Measurements from ENCODE around the gene LRFN2.

The LRFN2 gene

DNA sequence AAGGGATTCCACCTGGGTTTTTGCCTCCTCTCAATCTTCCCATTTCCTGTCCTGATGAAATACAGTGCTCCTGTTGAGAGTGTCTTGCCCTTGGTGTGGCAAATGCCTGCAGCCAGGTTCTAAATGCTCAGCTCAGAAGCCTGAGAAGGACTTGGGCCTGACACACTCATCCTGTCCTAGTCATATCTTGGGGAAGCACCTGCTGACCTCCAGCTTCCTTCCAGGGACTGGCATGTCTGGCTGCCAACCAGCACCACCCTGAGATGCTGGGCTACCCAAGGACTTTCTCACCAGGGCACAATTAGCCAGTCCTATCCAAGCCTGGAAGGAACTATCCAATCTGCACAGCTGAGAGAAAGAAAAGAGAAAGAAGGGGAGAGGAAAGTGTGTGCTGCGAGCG, 43.4 kb downstream of the LRFN2 start:
- no peak for DNase-seq

DNA sequence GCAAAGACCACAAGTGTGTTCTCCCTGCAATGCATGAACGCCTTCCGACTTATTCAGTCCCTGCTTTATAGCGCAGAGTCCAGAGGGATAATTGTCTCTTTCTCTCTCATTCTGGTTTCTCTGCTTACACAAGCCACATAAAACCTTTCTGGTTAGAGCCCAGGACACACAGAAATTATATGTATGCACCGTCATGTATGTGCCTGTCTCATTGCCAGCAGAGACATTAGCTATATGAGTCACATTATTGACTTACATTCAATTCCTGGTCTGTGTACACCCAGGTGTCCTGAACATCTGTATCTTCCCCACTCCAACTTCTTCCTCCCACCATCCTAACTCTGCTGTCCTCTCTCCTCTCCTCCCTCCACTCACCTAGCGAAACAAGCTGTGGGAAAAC, 44.0 kb downstream of the LRFN2 start:
- DNase-seq: no peak

DNA sequence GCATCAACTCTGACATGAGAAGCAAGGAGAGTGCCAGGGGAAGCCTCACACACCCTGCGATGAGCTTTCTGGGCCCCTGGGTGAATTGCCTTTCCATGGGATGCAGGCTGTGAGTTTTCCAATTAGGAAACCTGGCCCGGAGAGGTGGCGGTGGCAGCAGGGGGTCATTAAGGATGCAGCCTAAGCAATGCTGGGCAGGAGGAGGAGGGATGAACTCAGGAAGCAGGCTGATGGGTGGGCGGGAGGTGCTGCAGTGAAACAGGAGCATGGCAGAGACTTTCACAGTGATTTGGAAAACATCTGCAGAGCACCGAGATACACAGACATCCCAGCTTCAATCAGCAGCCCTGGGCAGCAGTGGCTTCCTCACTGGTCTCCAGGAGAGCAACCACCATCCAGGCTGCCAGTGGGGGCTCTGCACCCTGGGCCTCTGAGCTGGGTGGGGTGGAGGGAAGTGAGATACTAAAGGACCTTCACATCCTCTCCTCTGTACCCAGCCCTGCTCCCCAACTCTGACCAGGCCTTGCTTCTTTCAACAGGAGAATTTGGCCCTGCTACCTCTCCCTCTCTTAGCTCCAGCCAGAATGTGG, 44.9 kb downstream of the LRFN2 start:
- DNase-seq: no peak

DNA sequence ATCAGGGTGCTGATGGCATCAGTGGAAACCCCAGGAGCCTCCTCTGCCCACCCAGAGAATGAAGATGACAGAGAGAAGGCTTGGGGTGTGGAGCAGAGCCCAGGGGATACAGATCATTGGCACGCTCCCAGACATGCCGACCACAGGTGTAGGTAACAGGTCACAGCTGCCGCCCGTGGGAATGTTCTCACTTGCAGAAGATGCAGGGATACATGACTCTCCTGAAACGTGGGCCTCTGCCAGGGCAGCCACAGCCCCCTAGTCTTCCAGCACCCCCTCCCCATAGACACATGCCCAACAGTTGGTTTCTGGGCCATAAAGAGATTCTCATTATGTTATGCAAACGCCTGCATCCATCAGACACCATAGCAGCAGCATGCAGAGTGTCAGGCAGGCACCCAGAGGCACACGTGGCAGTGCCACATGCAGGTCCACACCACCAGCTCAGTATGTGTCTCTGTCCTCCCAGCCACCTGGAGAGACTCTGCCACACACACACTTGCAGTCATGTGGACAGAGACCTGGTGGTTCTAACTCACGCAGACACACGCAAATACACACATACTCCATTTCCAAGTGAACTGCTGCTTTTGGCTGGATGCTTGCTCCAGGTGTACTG, 45.5 kb downstream of the LRFN2 start:
- no peak for DNase-seq

DNA sequence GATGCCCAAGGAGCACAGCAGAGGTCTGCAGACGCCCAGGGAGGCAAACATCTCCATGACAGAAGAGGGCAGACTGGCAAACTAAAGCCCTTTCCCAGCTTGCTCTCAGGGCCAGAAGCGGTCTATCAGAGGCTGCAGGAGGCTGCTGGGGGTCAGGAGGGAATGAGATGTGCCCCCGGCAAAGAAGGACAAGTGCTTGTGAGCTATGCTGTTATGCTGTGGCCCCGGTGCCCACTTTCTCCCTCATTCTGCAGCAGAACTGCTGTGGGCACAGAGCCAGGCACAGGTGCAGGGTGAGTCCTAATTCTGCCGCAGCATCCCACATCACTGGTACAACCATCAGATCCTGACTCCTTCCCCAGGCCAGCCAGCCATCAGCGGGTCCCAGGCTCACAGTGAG, 46.4 kb downstream of the LRFN2 start:
- no peak for DNase-seq

DNA sequence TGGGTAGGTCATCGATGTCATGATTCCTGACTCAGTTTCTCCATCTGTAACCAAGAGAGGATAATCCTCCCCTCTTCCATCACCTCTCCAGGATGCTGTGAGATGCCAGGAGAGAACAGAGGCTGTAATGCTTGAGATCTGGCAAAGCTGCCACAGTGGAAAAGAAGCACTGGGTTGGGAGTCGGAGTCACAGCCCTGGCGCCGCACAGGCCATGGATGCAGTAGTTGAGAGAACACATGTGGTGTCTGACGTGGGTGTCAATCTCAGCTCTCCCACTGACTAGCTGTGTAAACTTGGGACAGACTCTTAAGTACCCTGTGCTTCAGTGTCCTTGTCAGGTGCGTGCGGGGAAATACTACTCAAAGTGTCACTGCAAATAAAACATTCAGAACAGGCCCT, 47.3 kb downstream of the LRFN2 start:
- no peak for DNase-seq

DNA sequence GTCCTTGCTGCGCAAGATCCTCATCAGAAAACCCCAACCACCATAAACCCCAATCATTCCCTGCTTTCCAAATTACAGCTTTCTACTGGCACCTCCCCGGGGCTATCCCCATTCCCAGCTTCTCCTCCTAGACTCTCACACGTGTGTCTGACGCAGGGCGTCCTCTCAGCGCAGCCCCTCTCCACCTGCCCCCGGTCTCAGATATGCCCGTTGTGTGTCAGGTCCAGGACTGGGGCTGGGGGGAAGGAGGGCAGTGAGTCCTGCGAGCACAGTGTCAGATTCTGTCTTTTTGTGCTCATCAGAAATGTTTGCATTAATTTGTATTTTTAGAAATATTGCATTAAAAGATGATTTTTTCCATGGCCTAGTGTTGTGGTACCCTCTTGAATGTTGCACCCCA, 48.6 kb downstream of the LRFN2 start:
- no peak for DNase-seq

DNA sequence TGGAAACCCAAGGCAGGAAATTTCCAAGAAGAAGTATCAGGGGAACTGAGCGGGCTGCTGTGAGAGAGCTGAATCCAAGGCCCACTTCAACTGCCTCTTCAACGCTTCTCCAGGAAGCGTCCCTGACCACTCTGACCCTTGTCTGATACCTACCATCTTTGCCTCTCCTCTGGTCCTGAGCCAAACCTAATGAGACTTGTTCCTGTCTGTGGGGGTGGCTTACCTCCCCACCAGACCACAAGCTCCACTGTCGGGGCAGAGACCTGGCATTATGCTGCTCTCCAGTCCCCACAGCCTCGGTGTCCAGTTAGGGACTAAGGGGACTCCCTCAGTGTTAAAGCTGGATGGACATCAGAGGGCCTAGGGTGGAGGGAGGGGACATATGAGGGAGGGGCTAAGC, 49.7 kb downstream of the LRFN2 start:
- no peak for DNase-seq

- DNase-seq: no peak
These were observed 50.7 kb downstream of the LRFN2 start for GRCh38 chr6:40536442-40536841.

DNA sequence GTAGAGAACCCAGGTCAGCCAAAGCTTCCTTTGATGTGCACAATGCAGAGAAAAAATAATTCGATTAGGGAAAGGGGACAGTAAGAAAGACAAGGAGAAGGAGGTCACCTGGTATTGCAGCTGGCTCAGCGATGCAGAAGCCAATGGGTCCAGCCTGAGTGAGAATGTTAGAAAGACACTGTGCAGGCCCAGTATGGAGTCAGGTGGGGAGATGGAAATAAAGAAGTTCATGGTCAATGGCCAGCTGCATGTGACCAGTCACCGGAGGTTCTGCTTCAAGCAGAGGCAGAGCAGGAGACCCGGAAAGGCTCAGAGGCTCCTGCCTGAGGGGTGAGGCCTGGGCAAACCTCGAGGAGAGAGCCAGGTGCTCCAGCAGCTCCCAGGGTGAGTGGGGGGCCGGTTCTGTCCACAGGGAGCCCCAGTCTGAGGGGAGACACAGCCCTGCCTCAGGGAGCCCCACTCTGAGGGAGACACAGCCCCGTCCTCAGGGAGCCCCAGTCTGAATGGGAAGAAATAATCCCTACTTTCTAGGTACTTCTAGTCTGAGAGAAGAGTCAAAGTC, 51.3 kb downstream of the LRFN2 start:
- no peak for DNase-seq

- DNase-seq: no peak
These were observed 51.9 kb downstream of the LRFN2 start for GRCh38 chr6:40535110-40535818.

DNA sequence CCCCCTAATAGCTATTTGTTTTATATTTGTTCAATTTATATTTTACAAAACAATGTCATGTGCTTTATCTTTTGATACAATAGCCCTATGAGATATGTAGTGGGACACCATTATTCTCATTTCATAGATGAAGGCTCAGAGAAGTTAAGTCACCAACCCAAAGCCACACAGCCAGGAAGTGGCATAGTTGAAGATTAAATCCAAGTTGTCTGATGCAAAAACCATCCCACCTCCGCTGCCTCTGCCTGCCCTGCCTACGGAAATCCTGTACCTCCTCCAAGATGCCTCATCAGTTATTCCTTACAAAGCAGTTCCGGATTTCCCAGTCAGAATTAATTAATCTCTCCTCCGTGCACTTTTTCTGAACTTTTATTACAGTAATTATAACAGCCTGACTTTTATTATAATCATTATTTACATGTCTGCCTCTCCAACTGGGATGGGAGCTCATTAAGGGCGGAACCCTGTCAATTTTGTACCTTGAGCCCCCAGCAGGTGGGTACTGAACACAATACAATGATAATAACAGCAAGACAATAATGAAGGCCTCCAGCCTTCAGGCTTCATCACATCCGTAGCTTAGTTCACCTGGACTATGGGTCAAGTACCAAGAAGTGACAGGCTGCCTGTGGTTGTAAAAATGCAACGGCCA, 54.7 kb downstream of the LRFN2 start:
- no peak for DNase-seq

- no peak for DNase-seq
These were observed 57.2 kb downstream of the LRFN2 start for GRCh38 chr6:40529919-40530318.

DNA sequence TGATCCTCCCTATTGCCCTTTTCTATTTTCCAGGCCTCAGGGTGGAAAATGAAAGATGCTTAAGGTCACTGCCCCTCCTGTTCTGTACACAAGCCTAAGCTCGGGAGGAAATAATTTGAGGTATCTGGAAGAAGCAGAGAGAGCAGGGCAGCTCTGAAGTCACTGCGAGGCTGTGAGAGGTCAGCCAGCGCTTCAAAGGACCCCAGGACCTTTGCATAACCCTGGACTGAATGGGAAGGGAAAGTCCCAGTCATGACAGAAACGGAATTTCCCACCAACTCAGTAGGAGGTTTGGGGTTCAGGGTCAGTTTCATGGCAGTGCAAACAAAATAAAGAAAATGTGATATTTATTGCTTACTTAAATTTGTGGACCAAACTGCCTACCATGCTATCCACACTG, 58.1 kb downstream of the LRFN2 start:
- DNase-seq: no peak

DNA sequence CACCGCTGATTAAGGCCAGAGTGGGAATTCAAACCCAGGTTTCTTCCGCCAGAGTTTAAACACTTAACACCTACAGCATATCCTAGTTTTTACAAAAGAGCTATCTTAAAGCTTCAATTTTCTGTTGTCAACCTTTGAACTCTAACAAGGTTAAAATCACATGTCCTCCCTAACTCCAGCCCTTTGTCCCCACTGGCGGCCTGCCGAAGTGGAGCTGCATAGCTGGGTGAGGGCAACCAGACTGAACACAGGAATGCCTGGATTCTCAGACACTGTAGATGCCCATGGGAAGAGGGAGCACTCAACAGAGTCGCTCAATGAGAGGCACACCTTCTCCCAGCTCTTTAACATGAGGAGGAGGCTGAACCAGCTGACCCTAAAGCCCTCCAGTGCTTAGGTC, 59.1 kb downstream of the LRFN2 start:
- no peak for DNase-seq

DNA sequence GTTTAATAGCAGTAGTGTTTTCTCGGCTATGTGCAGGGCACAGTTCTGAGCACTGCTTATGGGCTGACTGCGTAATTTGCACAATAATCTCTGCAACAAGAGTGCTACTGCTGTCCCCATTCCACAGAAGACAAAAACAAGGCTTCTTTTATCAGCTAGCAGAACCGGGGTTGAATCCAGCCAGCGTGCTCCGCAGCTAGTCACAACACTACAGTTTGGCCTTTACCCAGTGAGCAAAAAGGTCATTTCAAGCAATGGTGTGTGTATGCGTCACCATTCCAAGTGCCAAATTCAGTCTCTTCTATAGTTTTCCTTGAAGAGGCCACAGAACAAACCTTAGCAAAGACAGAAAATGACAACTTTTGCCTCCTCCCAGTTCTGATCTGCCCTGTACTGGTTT, 61.1 kb downstream of the LRFN2 start:
- DNase-seq: no peak

- no peak for DNase-seq
These were observed 62.2 kb downstream of the LRFN2 start for GRCh38 chr6:40524797-40525585.

DNA sequence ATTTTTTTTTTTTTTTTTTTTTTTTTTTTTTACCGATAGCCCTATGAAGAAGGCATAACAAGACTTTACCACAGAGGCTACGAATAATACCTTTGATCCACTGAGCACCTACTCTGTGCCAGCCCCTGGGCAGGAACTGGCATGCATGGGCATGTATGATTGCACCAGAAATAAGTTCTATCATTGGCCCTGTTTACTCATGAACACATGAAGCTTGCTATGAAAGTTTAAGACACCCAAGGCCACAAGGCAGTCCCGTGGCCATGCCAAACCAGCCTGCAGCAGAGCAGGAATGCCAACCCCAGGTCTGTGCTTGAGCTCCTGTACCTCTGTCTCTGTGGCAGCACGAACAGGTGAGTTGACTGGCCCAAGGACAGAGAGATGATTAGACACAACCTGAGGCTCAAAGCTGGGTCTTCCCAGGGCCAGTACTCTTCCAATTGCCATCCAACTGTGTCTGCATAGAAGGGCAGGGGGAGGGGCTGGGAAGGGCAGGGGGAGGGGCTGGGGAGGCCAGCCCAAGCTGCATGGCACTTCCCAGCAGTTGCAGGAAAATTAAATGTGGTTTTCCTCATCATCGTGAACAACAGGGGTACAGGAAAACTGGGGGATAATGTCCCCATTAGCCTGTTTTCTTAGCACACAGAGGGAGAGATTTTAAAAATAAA, 63.5 kb downstream of the LRFN2 start:
- DNase-seq: no peak

- no peak for DNase-seq
These were observed 65.7 kb downstream of the LRFN2 start for GRCh38 chr6:40521496-40521895.

- no peak for DNase-seq
These were observed 66.5 kb downstream of the LRFN2 start for GRCh38 chr6:40520678-40521077.

DNA sequence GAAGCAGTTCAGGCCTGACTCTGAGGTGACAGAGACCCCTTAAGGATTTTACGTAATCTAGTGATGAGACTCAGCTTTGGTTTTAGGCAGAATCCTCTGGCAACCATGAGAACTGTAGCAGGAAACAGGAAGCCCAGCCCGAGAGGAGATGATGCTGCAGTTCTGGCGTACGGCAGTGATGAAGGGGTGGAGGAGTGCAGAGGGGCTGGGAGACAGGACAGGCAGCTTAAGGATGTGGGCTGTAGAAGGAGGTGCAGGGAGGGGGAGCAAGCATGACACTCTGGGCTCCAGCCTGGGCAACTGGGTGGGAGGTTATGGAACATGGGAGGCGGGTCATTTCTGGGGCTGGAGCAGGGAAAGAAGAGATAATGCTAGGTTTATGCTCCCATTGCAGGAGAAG, 67.1 kb downstream of the LRFN2 start:
- DNase-seq: no peak
